Upper lobe of left lung (tissue), 6 donors: ENCODE results near the gene DSC3. TPM values are rescaled to one million over a fixed set of nuclear protein-coding genes. Genes with fewer than 3 reads are reported as not detected.

Experiments
- ATAC-seq, 2 donors: fragments of 200-7000 bp; cut with Tn5 transposase; one replicate each; pipeline ENCODE4 v1.9.1; 2022; ENCODE audit warnings: mild to moderate bottlenecking in 2 of 2, moderate library complexity in 2 of 2; ENCODE audit not compliant: low FRiP score in 2 of 2
- DNase-seq, 2 donors: peaks; one replicate each; pipeline ENCODE4 v3.0.0-alpha.2; 2019 to 2020
- H3K27ac ChIP-seq, 4 donors: fragments of 200-600 bp; sonication (generic); one replicate each; pipeline ENCODE4 v1.5.1; 2016 to 2019
- H3K27me3 ChIP-seq, 4 donors: fragments of 200-600 bp; sonication (generic); one replicate each; pipeline ENCODE4 v1.5.1; 2017 to 2019
- H3K36me3 ChIP-seq, 4 donors: fragments of 200-600 bp; sonication (generic); one replicate each; pipeline ENCODE4 v1.5.1; 2016 to 2019
- H3K4me1 ChIP-seq, 4 donors: fragments of 200-600 bp; sonication (generic); one replicate each; pipeline ENCODE4 v1.5.1; 2018 to 2019
- H3K4me3 ChIP-seq, 4 donors: fragments of 200-600 bp; sonication (generic); one replicate each; pipeline ENCODE4 v1.5.1; 2017 to 2019; ENCODE audit warnings: mild to moderate bottlenecking in 2 of 4, moderate library complexity in 1 of 4
- H3K9me3 ChIP-seq, 4 donors: fragments of 200-600 bp; sonication (generic); one replicate each; pipeline ENCODE4 v1.5.1; 2018 to 2019
- CTCF ChIP-seq, 6 experiments: fragments of 450-650 bp in 4 of 6; fragments of 200-600 bp in 2 of 6; sonication (generic) in 2 of 6; IDR thresholded peaks; one replicate each; pipeline ENCODE4 v1.5.1; 2016 to 2019; ENCODE audit warnings: antibody characterized with exemption in 6 of 6
- EP300 ChIP-seq, 4 donors: sonication (generic); formaldehyde crosslinking; IDR thresholded peaks; one replicate each; pipeline ENCODE4 v1.5.1; 2017; ENCODE audit warnings: antibody characterized with exemption in 4 of 4, control low read depth in 2 of 4
- POLR2A ChIP-seq, 4 donors: fragments of 450-650 bp; IDR thresholded peaks; one replicate each; pipeline ENCODE4 v1.5.1; 2016 to 2017; ENCODE audit warnings: antibody characterized with exemption in 4 of 4, mild to moderate bottlenecking in 2 of 4
- POLR2AphosphoS5 ChIP-seq, 2 donors: sonication (generic); formaldehyde crosslinking; IDR thresholded peaks; one replicate each; pipeline ENCODE4 v1.5.1; 2017; ENCODE audit warnings: antibody characterized with exemption in 2 of 2
- WGBS, 2 donors: methylation state at CpG; one replicate each; pipeline ENCODE4 v1.1.5; 2017 to 2018; 5-methylcytosine and 5-hydroxymethylcytosine counted together
- total RNA-seq, 6 donors: library from RNA; depleted of rRNA in 4 of 6; stranded (reverse); fragments of >200 nt in 4 of 6; gene quantifications; one replicate each; pipeline versions ENCODE4 v1.1.0 to v1.2.1, GENCODE V29; 2016 to 2021
- donor health status: DM: no; HTN: no; CAD: no; lungs with moderate emphysema.
- donor health status: DM: no; HTN: yes; CAD: no; lungs with severe emphysema.

Gene DSC3
- total RNA-seq, 6 donors from 2014 or later = under 0.01 to 0.98 (median 0.30) TPM; not detected in 1

GRCh38 chr18:31072175-31072574, 29.6 kb upstream of the DSC3 start:
- H3K4me1 ChIP-seq = no peaks in the 10 kb centered on the region
- no peak overlapping the region for H3K27ac ChIP-seq
- no peaks in the 10 kb centered on the region for H3K9me3 ChIP-seq
- no peaks in the 10 kb centered on the region for H3K27me3 ChIP-seq
- ATAC-seq (no peak), DNase-seq (no peak)
- no peak overlapping the region for H3K4me3 ChIP-seq
- TF ChIP-seq POLR2AphosphoS5 (IDR thresholded peaks at IDR 0.05) (no peak), EP300 (IDR thresholded peaks at IDR 0.05) (no peak), CTCF (IDR thresholded peaks at IDR 0.05) (no peak), POLR2A (IDR thresholded peaks at IDR 0.05) (no peak)
- H3K36me3 ChIP-seq = no peaks in the 10 kb centered on the region
- WGBS, 2 donors = 86 to 90% methylated on average over 4 of the region's 4 CpGs

GRCh38 chr18:31070206-31070605, 27.7 kb upstream of the DSC3 start:
- Histone ChIP-seq H3K4me1 (no peaks in the 10 kb centered on the region), H3K27ac (no peak overlapping the region), H3K4me3 (no peak overlapping the region), H3K27me3 (no peaks in the 10 kb centered on the region), H3K36me3 (no peaks in the 10 kb centered on the region), H3K9me3 (no peaks in the 10 kb centered on the region)
- 67 to 79% methylated on average over 3 of the region's 3 CpGs for WGBS, 2 donors
- no peak for DNase-seq
- TF ChIP-seq CTCF (IDR thresholded peaks at IDR 0.05) (no peak), EP300 (IDR thresholded peaks at IDR 0.05) (no peak), POLR2AphosphoS5 (IDR thresholded peaks at IDR 0.05) (no peak), POLR2A (IDR thresholded peaks at IDR 0.05) (no peak)
- ATAC-seq = no peak

GRCh38 chr18:31066266-31066665, 23.7 kb upstream of the DSC3 start:
- Histone ChIP-seq H3K27ac (no peak overlapping the region), H3K9me3 (no peaks in the 10 kb centered on the region), H3K36me3 (no peaks in the 10 kb centered on the region), H3K4me1 (no peaks in the 10 kb centered on the region), H3K4me3 (no peak overlapping the region), H3K27me3 (no peaks in the 10 kb centered on the region)
- 95 to 97% methylated on average over 1 of the region's 1 CpG for WGBS, 2 donors
- TF ChIP-seq POLR2AphosphoS5 (IDR thresholded peaks at IDR 0.05) = no peak
- no peak for TF ChIP-seq CTCF (IDR thresholded peaks at IDR 0.05)
- no peak for TF ChIP-seq POLR2A (IDR thresholded peaks at IDR 0.05)
- no peak for TF ChIP-seq EP300 (IDR thresholded peaks at IDR 0.05)
- DNase-seq (no peak), ATAC-seq (no peak)

- H3K9me3 ChIP-seq = no peaks in the 10 kb centered on the region
- 80 to 86% methylated on average over 6 of the region's 6 CpGs for WGBS, 2 donors
- no peaks in the 10 kb centered on the region for H3K4me1 ChIP-seq
- DNase-seq (no peak), ATAC-seq (no peak)
- no peak overlapping the region for H3K27ac ChIP-seq
- no peak for TF ChIP-seq POLR2A (IDR thresholded peaks at IDR 0.05)
- no peak for TF ChIP-seq POLR2AphosphoS5 (IDR thresholded peaks at IDR 0.05)
- no peaks in the 10 kb centered on the region for H3K36me3 ChIP-seq
- no peak overlapping the region for H3K4me3 ChIP-seq
- H3K27me3 ChIP-seq = no peaks in the 10 kb centered on the region
Observed at GRCh38 chr18:31065036-31065773, 22.7 kb upstream of the DSC3 start.

GRCh38 chr18:31064130-31064529, 21.6 kb upstream of the DSC3 start:
- H3K4me1 ChIP-seq = no peaks in the 10 kb centered on the region
- no peaks in the 10 kb centered on the region for H3K9me3 ChIP-seq
- H3K27me3 ChIP-seq = no peaks in the 10 kb centered on the region
- no peak for TF ChIP-seq POLR2AphosphoS5 (IDR thresholded peaks at IDR 0.05)
- no peak for TF ChIP-seq POLR2A (IDR thresholded peaks at IDR 0.05)
- no peak for TF ChIP-seq CTCF (IDR thresholded peaks at IDR 0.05)
- no peak for TF ChIP-seq EP300 (IDR thresholded peaks at IDR 0.05)
- H3K27ac ChIP-seq = no peak overlapping the region
- DNase-seq (no peak), ATAC-seq (no peak)
- H3K4me3 ChIP-seq = no peak overlapping the region
- H3K36me3 ChIP-seq = no peaks in the 10 kb centered on the region
- WGBS, 2 donors = 53 to 91% methylated on average over 1 of the region's 1 CpG
